Measurements from ENCODE around the gene ASB3.
A peak's percentile ranks its signal among the peaks of the same experiment; 100 is the strongest.
"Not testable (repeated sequence)": the region's sequence is repeated elsewhere in the genome, so short reads cannot be mapped to it uniquely, and the experiment has no call there.

Gene ASB3

GRCh38 chr2:53787614-53788289 is 999 bp upstream of the ASB3 start:
- no peak for DNase-seq (ENCODE audit: low read depth in 3 of 3)

DNA sequence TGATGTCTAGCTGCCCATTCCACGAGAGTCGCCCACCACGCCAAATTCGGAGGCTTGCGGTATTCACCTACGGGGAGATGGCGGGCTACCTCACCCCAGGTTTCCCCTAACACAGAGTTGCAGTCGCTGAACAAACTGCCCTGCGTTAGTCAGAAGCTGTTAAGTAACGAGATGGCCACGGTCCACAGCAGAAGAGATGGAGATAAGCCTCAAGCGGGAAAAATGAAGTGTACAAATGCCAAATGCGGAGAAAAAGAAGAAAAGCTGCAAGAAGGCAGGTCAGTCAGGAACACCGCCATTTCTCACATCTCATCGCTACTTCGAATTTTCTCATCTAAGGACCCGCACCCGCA is 425 bp downstream of the ASB3 start:
- peak in 1 of 3 experiments; percentile 5 for DNase-seq (ENCODE audit: low read depth in 3 of 3)

DNA sequence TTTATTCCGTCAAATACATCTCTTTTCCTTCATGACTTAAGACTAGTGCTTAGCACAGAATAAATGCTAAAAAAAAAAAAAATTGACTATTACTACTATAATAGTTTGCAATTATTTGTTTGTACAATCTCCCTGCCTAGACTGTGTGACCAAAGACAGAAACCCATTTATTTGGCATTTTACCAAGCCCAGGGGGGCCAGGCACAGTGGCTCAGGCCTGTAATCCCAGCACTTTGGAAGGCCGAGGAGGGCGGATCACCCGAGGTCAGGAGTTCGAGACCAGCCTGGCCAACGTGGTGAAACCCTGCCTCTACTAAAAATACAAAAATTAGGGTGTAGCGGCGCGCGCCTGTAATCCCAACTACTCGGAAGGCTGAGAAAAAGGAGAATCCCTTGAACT is 1.4 kb downstream of the ASB3 start:
- no peak for DNase-seq (ENCODE audit: low read depth in 3 of 3)

GRCh38 chr2:53784436-53784835 is 2.3 kb downstream of the ASB3 start:
- DNase-seq (ENCODE audit: low read depth in 3 of 3), result no peak

DNA sequence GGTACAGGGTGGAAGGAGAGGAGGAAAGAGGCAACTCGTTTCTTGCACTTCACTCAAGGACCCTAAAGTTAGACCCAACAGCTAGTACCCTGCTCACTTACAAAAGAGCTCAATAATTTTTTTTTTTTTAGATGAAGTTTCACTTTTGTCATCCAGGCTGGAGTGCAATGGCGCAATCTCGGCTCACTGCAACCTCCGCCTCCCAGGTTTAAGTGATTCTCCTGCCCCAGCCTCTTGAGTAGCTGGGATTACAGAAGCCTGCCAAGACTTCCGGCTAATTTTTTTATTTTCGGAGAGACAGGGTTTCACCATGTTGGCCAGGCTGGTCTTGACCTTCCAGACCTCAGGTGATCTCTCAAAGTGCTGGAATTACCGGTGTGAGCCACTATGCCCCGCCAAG is 4.1 kb downstream of the ASB3 start:
- no peak for DNase-seq (ENCODE audit: low read depth in 3 of 3)

GRCh38 chr2:53780056-53780455 is 6.7 kb downstream of the ASB3 start:
- DNase-seq (ENCODE audit: low read depth in 3 of 3), result no peak

GRCh38 chr2:53778536-53779162 is 8.1 kb downstream of the ASB3 start:
- no peak for DNase-seq (ENCODE audit: low read depth in 3 of 3)

- no peak for DNase-seq (ENCODE audit: low read depth in 3 of 3)
These were observed 9.6 kb downstream of the ASB3 start for GRCh38 chr2:53777134-53777533.

DNA sequence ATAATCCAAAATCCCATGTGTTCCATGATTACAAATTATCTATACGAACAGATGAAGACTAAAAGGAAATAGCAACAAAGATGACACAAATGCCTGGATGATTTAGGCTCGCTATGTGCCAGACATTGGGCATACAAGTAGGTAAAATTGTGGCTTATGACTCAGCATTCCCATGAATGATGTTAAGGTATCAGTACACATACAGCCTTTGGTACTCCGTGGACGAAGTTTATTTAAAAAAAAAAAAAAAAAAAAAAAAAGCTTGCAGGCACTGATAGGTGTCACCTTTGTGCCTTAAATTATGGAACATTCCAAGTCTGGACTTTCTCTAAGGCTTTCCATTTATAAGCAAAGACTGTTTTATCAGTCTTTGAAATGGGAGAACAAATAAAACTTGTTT is 16.5 kb downstream of the ASB3 start:
- DNase-seq (ENCODE audit: low read depth in 3 of 3), result no peak

- no peak for DNase-seq (ENCODE audit: low read depth in 3 of 3)
These were observed 17.3 kb downstream of the ASB3 start for GRCh38 chr2:53769318-53769945.

DNA sequence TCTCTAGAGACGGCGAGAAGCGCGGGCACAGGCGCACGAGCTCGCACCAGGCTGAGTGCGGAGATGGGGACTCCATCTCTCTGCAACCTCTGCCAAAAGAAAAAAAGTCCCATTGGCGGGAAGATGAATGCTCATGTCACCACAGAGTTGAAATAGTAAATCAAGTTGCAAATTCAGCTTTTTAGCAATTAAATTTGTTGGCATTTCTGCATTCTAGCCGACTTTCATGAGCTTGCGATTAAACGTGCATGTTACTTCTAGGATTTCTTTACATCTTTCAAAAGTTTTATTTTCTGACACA is 18.6 kb downstream of the ASB3 start:
- no peak for DNase-seq (ENCODE audit: low read depth in 3 of 3)

DNA sequence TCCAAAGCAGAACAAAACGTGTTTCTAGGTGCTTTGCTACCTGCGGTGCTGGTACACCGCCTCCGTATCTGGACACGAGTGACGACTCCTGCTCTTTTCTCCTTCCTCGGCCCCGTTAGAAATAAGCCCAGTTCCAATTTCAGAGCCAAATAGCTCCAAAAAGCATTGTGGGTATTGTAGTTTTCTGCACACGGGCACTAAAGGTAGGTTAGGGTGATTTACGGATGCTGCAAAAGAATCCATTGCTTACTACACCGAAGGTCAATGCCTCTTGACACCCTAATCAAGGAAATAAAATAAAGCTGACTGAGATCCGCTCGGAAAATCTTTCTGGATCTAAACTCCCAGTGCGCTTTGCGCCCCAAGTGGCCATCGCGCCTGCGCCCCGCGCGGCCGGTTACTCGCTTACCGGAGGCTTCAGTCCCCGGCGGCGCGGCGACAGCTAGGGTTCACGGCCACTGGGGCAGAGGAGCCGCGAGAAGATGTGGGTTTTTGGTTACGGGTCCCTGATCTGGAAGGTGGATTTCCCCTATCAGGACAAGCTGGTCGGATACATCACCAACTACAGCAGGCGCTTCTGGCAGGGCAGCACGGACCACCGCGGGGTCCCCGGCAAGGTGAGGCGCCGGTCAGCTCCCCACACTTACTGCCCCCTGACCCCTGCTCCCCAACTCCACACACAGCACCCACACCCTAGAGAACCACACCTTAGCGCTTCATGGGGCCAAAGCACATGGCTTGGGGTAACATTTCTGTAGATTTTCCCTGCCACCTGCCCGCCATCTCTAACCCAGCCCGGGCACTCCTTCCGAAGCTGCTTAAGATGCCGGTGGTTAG is 19.1 kb downstream of the ASB3 start, which contains the start of gene CHAC2:
TSS of gene CHAC2 (plus strand) at position 400 of the 837 bp plus-strand sequence. CDS start at position 483, 83 bp downstream.
- DNase-seq (ENCODE audit: low read depth in 3 of 3), result peak; percentile 70 to 86 (median 73)

GRCh38 chr2:53765767-53766166 is 21.0 kb downstream of the ASB3 start:
- no peak for DNase-seq (ENCODE audit: low read depth in 3 of 3)

- DNase-seq (ENCODE audit: low read depth in 3 of 3), result not testable (repeated sequence)
These were observed 29.5 kb downstream of the ASB3 start for GRCh38 chr2:53757206-53757605.

- no peak for DNase-seq (ENCODE audit: low read depth in 3 of 3)
These were observed 30.1 kb downstream of the ASB3 start for GRCh38 chr2:53756644-53757043.

- no peak for DNase-seq (ENCODE audit: low read depth in 3 of 3)
These were observed 31.6 kb downstream of the ASB3 start for GRCh38 chr2:53755121-53755520.

DNA sequence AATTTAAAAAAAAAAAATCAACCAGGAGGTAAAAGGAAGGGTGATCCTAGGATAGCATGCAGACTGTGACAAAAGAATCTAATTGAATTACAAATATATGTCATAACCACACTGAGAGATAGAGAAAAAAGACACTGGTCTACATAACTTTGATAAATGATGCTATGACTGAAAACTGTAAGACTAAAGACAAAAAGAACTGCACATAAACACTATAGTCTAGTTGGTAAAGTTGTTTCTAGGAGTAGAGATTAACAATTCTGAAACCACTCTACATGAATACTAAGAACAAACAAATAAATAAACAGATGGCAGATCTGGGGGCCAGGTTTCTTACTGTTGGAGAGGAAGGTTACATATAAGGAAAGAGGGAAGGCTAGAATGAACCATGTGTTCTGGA is 33.7 kb downstream of the ASB3 start:
- DNase-seq (ENCODE audit: low read depth in 3 of 3), result no peak

- DNase-seq (ENCODE audit: low read depth in 3 of 3), result no peak
These were observed 34.4 kb downstream of the ASB3 start for GRCh38 chr2:53752385-53752784.

DNA sequence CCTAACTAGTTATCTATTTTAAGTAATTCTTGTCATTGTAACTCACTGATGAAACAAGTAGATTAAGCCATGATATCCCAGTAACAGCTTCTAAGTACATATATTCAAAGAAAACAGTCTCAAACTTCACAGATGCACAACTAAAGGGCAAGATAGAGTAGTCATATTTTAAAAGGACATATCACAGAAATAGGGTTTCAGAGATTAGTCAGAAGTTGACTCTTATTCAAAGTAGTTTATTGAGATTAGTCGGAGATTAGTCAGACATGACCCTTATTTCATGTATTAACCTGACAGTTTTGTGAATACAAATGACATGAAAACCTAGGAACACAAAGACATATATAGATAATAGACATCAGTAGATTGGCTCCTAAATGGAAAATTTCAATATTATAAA is 35.0 kb downstream of the ASB3 start:
- DNase-seq (ENCODE audit: low read depth in 3 of 3), result no peak

GRCh38 chr2:53750041-53750768 is 36.5 kb downstream of the ASB3 start:
- DNase-seq (ENCODE audit: low read depth in 3 of 3), result no peak

DNA sequence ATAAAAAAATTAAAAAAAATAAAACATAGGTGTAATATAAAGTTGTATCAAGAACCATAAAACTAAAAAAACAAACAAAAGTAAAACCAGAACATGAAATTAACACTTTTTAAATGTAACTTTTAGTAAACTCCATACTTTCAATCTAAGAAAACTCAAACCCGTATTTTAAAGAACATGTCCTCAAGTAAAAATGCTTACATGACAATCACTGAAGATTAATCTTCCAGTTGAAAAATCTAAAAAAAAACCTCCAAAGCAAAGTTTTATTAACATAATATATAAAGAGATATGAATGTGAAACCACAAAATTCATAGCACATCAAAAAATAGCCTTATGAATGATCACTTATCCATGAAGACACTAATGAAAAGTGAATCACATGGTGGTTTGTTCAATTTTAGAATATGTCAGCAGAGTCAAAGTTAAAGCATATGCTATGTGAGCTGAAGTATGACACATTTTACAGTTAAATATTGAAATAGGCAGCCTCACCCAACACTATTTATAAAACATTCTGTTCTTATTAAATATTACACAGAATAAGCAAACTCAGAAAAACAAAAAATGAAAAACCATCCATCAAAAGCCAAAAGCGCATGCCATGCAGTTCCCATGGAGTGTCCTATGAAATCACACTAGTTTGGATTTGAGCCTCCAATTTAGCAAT is 42.2 kb downstream of the ASB3 start:
- no peak for DNase-seq (ENCODE audit: low read depth in 3 of 3)

Measured in stimulated activated CD4-positive, alpha-beta T cell treated with anti-CD3 and anti-CD28 coated beads, TNF-alpha, amount 100 ng/mL, for 24 hours (primary cell).